Activated gamma-delta T cell treated with Interleukin-2 at 50 U/mL for 16 hours (primary cell): ENCODE data around the gene CACNA2D2.
A peak's percentile ranks its signal among the peaks of the same experiment; 100 is the strongest.

Source experiments
- DNase-seq: peaks from one replicate; pipeline ENCODE4 v3.0.0-alpha.2; 2020

Gene CACNA2D2

DNA sequence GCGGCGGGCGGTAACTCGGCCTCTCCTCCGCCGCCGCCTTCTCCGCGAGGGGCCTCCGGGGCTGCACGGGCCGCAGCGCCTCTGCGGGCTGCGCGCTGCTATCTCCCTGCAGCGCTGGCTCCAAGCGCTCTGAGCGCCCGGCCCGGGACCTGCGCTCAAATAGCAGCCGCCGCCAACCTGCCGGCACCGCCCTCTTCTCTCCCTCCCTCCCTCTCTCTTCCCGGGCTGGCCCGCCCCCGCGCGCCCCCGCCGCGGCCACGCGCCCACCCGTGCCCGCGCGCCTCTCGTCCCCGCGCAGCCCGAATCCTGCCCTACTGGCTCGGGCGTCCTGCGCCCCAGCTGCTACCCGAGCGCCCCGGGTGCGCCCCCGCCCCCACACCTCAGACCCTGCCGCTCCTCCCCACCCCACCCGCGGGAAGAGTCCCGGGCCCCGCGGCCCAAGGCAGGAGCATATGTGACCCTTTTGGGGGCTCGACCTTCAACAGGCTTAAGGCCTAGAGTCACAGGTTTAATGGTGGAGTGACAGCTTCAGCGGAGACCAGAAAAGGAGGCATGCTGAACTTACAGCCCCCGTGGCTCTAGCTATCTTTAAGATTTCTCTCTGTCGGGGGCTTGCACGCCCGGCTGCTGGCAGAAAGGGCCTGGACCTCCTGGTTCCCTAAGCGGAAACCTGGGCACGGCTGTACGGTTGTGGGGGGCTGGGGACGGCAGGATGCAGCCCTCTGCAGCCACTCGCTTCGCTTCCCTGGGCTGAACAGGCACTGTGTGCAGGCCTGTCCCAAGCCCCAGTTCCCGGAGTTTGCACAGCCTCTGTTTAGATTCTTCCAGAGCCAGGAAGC lies at the start of gene CACNA2D2:
Gene CACNA2D2 (minus strand): TSS at position 131 of the 839 bp plus-strand sequence. CDS start 211 bp downstream, outside the sequence.
- DNase-seq, result peak; percentile 71

DNA sequence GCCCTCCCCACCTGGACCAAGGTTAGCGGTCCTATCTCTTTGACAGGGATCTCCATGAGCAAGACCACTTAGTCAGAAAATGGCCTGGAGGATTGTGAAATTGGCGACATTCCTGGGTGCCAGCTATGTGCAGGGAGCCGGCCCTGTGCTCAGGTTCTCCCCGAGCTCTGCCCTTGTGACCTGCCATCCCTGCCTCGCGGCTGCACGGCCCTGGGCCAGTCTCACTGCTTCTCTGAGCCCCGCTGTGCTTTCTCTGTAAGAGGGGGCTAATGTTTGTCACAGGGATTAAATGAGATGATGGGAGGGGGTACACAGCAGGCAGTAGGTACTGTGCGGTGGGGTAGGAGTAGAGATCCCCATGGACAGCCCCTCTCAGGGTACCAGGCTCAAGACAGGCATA lies 49.2 kb upstream of the CACNA2D2 start:
- DNase-seq, result no peak

DNA sequence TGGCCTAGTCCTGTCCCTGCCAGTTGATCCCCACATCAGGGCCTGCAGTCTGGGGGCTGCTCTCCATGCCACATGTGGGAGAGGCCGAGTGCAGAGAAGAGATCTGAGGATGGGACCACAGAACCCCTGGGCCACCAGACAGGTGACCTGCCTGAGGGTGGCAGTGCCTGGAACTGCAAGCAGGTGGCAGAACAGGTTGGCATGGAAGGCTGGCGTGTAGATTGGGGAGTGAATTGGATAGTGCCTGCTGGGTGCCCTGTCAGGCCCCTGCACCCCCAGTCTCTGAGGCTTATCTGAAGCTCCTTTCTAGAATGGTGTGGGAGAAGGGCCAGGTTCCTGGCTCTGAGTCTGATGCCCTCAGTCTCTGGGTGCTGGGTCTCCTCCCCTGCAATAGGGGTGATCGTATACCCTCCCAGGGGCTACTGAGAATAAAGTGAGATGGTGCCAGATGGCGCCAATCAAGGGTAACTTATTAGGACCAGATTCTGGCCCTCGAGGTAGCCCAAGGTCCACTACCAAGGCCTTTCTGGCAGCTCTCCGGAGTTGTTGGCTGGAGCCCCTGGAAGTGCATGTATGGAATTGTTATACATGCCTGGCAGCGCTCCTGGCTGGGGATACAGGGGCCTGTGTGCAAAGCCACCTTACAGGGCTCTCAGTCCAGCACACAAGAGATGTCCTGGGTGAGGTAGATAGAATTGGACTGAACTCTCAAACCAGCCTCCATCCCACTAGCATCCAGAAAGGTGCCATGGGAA lies 48.4 kb upstream of the CACNA2D2 start:
- DNase-seq, result no peak

- DNase-seq, result no peak
Observed at GRCh38 chr3:50551054-50551659, 47.7 kb upstream of the CACNA2D2 start.

DNA sequence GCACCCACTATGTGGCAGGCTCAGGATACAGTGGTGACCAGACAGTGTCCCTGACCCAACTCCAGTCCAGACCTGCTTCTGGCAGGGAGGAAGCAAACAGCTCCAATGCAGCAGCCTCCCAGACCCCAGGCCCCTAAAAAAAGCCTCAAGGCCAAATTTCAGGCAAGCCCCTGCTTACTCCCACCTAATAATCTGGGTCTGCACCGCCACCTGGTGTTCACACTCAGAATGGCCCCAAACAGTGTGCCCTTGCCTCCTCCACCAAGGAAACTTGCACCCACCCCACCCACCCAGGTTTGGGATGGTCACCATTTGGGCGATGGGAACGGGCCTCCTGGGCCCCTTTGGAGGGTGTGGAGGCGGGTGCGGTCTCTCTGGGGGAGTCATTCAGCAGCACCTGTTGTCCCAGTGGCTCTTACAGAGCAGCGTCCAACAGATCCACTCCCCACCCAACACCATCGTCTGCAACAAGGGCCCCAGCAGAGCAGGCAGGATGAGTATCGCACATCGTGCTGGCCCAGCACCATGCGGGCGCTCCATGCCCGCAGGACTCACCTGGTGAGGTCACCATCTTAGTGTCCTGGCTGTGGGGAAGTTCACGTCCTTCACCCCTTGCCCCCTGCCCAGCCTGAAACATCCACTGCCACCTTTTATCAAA lies 46.8 kb upstream of the CACNA2D2 start:
- DNase-seq, result peak; percentile 64

DNA sequence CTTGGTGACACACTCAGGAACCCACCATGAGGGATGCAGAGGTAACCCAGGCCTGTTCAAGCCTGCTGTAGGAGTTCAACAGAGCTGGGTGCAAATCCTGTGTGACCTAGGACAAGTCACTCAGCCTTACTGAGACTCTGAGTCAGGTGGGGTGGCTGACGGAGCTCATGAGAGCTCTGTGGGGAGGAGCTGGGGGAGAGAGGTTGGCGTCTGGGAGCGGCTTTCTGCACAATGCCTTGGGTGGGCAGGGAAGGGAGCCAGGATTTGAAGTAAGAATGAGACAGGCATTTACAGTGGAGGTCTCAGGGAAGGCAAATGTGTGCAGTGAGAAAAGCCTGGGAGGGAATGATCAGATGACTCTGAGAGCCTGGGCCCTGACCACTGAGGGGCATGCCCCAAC lies 45.8 kb upstream of the CACNA2D2 start:
- no peak for DNase-seq

- no peak for DNase-seq
Observed at GRCh38 chr3:50545781-50546180, 42.3 kb upstream of the CACNA2D2 start.

DNA sequence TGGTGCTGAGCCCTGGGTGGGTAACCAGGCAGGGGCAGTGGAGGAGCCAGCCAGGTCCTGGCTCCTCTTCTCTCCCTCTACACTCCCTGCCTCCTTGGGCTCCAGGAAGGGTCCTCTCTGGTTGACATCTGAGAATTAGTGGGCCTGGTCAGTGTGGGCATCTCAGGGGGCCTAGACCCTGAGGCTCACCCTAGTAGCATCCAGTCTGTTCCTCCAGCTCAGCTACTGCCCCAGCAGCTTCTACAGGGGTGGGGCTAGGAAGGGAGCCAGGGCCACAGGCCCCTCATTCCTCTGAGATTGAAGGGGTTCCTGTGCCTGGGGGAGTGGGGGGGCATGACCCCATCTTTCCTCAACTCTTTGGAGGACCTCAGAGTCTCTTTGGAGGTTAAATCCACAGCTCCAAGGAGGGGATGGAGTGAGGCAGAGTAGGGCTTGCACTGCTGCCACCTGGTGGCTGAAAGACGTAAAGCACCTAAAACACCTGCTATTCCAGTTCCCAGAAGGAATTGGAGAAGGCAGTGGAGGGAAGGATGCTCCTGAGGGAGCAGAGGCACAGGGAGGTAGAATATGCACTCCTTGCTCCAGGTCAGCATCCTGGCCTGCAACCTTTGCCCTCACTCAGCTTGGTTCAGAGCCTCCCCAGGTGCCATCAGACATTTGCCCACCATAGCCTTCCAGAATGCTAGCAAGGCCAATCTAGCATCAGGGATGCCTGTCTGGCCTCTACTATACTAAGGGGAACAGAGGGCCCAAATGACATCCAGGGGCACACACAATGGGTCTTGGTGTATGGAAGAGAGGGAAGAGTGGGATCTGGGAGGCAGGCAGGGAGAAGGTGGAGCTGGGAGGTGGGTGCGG lies 39.0 kb upstream of the CACNA2D2 start:
- DNase-seq, result peak; percentile 56

GRCh38 chr3:50539356-50540286 lies 36.2 kb upstream of the CACNA2D2 start:
- DNase-seq, result no peak

DNA sequence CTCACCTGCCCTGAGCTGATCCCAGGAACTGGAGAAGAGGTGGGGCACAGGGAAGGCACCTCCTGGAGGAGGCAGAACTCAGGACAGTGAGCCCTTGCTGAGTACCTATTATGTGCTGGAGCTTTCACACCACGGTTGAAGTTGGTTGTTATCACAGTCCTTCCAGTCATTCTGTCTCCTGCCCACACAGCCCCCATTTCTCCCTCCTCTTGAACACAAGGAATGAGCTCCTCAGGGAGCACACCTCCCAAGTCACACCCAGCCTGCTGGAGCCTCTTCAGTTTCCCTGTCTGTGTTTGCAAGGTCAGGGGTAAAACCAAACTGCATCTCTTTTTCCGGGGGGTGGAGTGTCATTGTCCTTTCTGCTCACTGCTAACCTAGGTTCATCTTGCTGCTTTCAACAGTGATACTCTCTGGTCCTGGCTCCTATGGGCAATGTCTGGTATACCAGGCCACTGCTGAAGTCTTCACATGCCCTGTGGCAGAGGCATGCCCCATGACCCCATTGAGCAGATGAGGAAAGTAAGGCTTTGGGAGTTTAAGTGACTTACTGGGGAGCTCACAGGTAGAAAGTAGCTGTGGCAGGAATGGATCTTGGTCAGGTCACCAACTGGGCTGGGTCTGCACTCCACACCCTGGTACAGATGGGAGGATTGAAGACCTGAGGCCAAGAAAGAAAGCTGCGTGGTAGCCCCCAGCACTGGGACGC lies 34.1 kb upstream of the CACNA2D2 start:
- no peak for DNase-seq

DNA sequence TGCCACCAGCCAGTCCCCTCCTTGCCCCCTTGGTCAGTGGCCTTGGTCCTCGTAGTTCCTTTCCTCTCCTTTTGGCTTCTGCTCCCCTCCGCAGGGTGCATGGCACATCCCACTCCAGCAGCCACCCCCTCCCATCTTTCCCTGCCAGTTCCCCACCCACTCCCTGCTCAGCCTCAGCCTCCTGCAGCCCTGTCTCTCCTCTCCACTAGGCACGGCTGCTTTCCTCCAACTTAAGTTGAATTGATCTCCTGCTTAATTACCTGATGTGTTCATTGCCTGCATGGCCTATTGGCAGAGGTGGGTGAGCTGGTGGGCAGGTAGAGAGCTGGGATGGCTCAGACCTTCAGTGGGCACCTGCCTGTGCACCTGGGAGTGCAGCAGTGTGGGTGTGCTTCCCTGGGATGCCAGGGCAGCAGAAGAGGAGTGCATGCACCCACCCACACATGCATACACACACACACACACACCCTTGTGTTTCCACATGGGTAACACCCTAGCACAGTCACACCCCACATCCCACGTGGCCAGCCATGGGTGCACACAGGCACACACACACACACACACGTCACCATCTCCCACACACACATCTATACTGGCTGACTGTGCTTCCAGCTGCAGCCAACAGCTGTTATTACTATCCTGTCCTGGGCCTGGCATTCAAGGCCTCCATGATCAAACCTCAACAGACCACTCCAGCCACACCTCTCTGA lies 33.2 kb upstream of the CACNA2D2 start:
- no peak for DNase-seq

GRCh38 chr3:50534681-50535330 lies 31.4 kb upstream of the CACNA2D2 start:
- DNase-seq, result no peak

GRCh38 chr3:50533807-50534461 lies 30.5 kb upstream of the CACNA2D2 start:
- DNase-seq, result no peak

DNA sequence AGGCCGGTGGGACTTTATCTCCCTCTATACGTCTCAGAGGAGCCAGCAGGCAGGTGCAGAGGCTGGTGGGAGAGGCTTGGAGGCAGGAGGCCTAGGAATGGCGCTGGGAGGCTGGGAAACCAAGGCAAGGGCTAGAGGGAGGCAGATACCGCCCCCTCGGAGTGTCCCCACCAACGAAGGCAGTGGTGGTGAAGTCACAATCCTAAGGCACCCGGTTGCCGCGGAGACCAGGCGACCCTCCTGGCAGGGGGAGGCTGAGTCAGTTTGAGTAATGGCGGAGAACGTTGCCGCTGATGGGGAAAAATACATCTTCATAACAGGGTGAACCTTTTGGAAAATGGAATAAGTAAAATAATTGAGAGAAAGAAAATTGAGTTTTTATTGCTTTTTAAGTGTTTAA lies 29.9 kb upstream of the CACNA2D2 start:
- no peak for DNase-seq

- no peak for DNase-seq
Observed at GRCh38 chr3:50532062-50532705, 28.8 kb upstream of the CACNA2D2 start.

DNA sequence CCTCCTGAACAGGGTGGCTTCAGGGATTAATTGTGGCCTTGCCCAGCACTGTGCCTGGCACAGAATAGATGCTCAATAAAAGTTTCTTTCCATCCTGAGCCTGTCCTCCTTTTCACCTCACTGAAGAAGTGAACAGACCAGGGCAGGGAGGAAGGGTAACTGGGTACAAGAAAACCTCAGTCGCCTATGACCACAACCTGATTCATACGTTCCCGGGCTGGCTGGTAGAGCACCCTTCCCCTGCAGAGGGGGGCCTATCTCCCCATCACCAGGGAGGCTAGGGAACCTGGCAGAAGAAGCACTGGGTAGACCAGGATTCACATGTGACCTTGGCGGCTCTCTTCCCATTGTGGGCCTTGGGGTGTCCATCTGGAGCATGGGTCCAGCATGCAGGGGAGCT lies 27.8 kb upstream of the CACNA2D2 start:
- no peak for DNase-seq

DNA sequence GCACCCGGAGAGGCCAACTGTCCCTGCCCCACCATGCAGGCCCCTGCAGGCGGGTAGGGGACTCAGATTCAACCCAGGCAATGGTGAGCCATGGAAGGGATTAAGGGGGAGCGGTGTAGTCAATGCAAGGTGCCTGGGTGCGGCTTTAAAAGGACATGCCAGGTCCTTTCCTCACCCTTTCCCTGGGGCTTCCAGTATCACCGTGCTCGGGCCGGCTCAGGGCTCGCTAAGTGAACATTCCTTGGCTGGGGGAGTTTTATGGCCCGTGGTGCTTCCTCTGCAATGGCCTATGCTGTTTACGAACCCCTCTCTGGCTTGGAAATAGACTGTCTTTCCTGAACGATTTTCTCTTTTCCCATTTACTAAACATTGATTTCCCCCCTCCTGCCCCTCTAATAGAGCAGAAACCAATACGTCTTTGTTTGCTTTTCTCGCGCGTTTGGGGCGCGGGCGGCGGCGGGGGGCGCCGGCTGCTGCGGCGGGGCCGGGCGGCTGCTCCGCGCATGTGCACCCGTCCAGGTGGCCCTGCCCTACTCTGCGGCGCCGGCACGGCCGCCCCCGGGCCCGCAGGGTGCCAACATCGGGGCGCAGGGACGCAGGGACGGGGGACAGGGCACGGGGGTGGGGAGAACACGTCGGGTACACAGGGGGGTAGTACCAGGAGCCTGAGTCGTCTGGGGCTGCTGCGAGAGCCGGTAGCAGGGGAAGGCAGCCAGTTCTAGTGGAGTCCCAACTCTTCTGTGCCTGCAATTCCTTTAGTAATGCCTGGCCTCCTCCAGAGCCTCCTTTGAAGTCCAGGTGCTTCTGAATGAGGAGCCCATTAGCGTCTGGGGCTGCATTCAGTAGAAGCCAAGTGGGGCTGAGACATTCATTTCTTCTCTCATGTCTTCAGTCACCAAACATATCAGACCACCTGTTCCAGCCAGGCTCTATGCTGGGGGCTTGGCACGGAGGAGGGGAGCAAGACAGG lies 26.9 kb upstream of the CACNA2D2 start:
- no peak for DNase-seq
